Posterior vena cava (tissue), 2 donors: ENCODE results near the gene GOLGA8K. TPM values are rescaled to one million over a fixed set of nuclear protein-coding genes. Genes with fewer than 3 reads are reported as not detected.
"Not testable (repeated sequence)": the region's sequence is repeated elsewhere in the genome, so short reads cannot be mapped to it uniquely, and the experiment has no call there.

Experiments used
- DNase-seq: peaks from one replicate; pipeline ENCODE4 v3.0.0-alpha.2; 2020; ENCODE audit warnings: low spot score
- intact Hi-C, 2 donors: fragments of 100-400 bp; cut with DNase I; formaldehyde crosslinking; loops; one replicate each; pipeline versions ENCODE4 v1.14.1 to v1.14.2; 2022 to 2023
- total RNA-seq, 2 donors: library from RNA; stranded (reverse); fragmentation: NEBNext Ultra II Directional; extraction: Animal tissue kit (Norgen Biotek cat#: 25700); gene quantifications; one replicate each; pipeline ENCODE4 v1.2.1, GENCODE V29; 2021
- donor health status: DM: yes; HTN: yes; CAD: no.
- donor health status: DM: yes; HTN: yes; CAD: no.

GOLGA8K gene
- total RNA-seq, 2 donors from 2014 or later: 1.2 to 3.2 TPM

GRCh38 chr15:32361662-32362061 lies 41.4 kb downstream of the GOLGA8K start:
- intact Hi-C loops, DNase-seq: not testable (repeated sequence)

- DNase-seq, intact Hi-C loops: not testable (repeated sequence)
Measured at GRCh38 chr15:32358462-32358861, 44.6 kb downstream of the GOLGA8K start.

- DNase-seq, intact Hi-C loops: not testable (repeated sequence)
Measured at GRCh38 chr15:32356909-32357308, 46.2 kb downstream of the GOLGA8K start.

DNA sequence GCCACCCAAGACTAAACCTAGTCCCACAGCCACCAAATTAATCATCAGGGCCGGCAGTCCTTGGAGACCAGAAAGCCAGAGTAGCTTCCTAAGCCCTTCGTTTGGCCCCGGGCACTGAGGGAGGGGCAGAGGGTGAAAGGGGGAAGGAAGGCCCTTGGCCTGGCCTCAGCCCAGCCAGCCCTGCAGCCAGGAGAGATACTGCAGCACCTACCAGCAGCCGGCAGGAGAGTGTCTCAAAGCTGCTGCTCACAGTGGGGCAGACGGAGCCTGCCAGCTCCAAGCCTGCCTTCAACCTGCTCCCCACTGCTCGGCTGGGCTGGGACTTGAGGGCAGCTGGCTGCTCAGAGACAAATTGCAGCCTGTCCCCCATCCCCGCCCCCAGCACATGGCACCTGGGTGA lies 50.3 kb downstream of the GOLGA8K start:
- intact Hi-C loops, DNase-seq: not testable (repeated sequence)

DNA sequence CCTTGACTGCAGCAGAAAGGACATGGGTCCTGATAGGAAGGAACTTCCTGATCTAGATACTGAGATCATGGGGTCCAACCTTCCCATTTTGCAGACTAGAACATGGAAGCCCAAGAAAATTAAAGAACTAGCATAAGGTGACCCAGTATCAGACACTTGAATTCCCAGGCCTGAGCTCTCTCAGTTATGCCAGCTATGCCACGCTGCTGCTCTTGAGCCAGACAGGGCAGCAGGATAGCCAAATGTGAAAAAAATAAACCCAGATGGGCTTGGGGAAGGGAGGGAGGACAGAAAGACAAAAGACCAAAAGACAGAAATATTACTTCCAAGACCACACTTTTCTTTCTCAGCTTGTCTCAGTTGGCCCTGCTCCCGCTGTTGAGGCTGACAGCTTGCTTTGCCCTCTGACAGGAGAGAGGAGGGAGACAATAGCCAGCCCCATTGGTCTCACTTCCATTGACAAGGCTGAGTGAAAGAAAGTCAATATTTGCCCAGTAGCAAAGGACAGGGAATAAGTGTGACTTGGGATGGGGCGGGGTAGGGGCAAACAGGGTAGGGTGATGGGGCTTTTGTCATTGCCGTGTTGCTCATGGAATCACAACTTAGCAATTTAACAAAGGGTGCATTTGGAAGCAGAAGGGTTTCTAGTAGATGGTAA lies 52.4 kb downstream of the GOLGA8K start:
- DNase-seq, intact Hi-C loops: not testable (repeated sequence)

- intact Hi-C loops: not testable (repeated sequence)
- DNase-seq: peak; percentile 65
Measured at GRCh38 chr15:32347037-32347436, 56.1 kb downstream of the GOLGA8K start.

DNA sequence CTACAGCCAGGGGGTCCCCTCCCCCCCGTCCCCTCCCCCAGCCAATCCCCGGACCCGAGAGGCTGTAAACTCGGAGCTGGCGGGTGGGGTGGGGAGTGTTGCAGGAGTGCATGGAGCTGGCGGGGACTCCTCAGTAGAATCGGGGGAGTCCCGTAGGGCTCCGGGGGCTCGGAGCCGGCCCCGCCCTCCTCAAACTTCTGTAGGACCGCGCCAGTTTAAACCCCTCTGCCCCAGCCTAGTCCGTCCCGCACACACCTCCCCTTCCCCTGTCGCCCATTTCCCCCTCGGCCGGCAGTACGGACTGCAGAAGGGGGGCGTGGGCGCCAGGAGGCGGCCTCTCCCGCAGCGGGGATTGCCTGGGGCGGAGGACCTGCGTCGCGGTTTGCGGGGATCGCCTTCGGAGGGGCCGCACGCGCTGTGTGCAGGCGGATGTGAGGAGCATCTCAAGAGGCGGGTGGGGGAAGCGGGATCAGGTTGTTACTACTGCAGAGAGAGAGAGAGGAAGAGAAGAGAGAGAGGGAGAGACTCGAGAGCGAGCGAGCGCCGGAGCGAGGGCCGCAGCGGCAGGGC lies 57.0 kb downstream of the GOLGA8K start:
- intact Hi-C loops: not testable (repeated sequence)
- peak; percentile 37 for DNase-seq

DNA sequence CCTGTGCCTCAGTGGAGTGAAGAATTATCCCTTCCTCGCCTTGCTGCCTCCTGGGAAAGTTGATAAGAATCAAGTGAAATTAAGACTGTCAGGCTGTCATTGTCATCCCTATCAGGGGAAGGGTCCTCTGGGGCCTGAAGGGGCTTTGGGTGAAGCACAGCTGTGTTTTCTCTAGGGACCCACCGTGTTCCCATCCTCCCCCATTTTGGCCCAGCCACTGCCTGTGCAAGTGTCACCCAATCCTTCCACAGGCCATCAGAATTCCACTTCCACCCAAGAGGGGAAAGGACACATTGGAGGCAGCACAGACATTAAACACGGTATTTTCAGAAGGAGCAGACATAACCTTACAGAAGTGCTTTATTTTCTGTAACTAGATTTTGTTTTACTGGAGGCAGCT lies 59.2 kb downstream of the GOLGA8K start:
- intact Hi-C loops: not testable (repeated sequence)
- DNase-seq: peak; percentile 44

Other genes with a start within 250 kb of the GOLGA8K start
- 1 to 10 TPM; 1.5 to 2.0 TPM for gene GOLGA8O, start 52.3 kb upstream of the GOLGA8K start, total RNA-seq
- 10 to 100 TPM; 11.9 to 19.4 TPM for gene GOLGA8N, start 190.2 kb upstream of the GOLGA8K start, total RNA-seq
- 1 to 10 TPM; 3.1 to 3.5 TPM for gene ARHGAP11A, start 212.2 kb upstream of the GOLGA8K start, total RNA-seq
- gene SCG5, start 238.4 kb upstream of the GOLGA8K start, total RNA-seq: 10 to 100 TPM in 1 of 2 donors, 1 to 10 TPM in 1; 5.6 to 21.2 TPM